Nephron progenitor cell (in vitro differentiated cells): ENCODE measurements around the gene LIPG.
A peak's percentile ranks its signal among the peaks of the same experiment; 100 is the strongest.

Experiments used
- DNase-seq: peaks from one replicate; pipeline ENCODE4 v3.0.0; 2021
- H3K27ac Mint-ChIP-seq: 2 replicates; pipeline ENCODE4 v1.8.0; 2021; ENCODE audit warnings: mild to moderate bottlenecking, moderate library complexity, mixed read lengths
- H3K27me3 Mint-ChIP-seq: 2 replicates; pipeline ENCODE4 v1.8.0; 2021; ENCODE audit warnings: mild to moderate bottlenecking, low read depth, mixed read lengths; ENCODE audit not compliant: poor library complexity
- H3K36me3 Mint-ChIP-seq: 2 replicates; pipeline ENCODE4 v1.8.0; 2021; ENCODE audit warnings: low read depth, mixed read lengths
- H3K4me1 Mint-ChIP-seq: 2 replicates; pipeline ENCODE4 v1.8.0; 2021; ENCODE audit warnings: mixed read lengths
- H3K4me3 Mint-ChIP-seq: 2 replicates; pipeline ENCODE4 v1.8.0; 2021; ENCODE audit warnings: mild to moderate bottlenecking, moderate library complexity, mixed read lengths
- H3K9me3 Mint-ChIP-seq: 2 replicates; pipeline ENCODE4 v1.8.0; 2021; ENCODE audit warnings: mild to moderate bottlenecking, moderate library complexity, mixed read lengths
- CTCF ChIP-seq: fragments of 200-600 bp; sonication (generic); IDR thresholded peaks from 2 replicates; pipeline ENCODE4 v1.5.0; 2021; ENCODE audit warnings: antibody characterized with exemption

The LIPG gene

GRCh38 chr18:49630246-49630699 is 68.4 kb downstream of the LIPG start:
- no peak for DNase-seq
- no peak for TF ChIP-seq CTCF
- no peaks in the 10 kb centered on the region for H3K36me3 Mint-ChIP-seq
- H3K4me1 Mint-ChIP-seq = peaks cover 40% of the 10 kb centered on the region
- H3K27me3 Mint-ChIP-seq = peaks cover 20% of the 10 kb centered on the region
- no peak overlapping the region for H3K27ac Mint-ChIP-seq
- no peak overlapping the region for H3K4me3 Mint-ChIP-seq
- no peaks in the 10 kb centered on the region for H3K9me3 Mint-ChIP-seq

DNA sequence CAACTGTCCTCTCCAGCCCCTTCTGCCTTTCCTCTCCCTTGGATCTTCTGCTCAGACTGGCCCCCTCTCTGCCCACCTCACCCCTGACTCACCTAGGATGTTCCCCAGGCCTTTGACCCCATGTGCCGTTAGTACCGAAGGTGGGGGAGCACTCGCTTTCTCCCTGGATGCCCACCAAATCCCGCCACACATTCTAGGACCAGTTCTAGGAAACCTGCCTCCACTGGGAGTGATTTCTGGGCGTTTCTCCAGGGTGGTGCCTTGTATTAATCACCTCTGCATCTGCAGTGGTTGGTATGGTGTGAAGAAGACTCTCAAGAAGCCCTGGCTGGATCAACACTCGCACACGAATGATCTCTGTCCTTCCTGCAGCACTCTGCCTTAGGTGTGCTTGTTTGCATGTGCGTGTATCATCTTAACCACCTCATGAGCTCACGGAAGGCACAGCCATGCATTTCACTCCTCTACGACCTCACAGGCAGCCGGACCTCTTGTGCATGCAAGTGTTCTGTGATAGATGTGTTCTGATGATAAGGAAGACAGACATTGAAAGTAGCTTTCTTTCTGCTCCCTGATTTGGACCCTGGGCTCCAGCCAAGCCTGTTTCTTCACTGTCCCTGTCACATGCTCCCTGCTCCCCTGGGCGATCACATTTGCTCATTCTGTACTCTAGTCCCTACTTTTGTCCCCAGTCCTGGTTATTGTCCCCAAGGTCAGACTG is 69.4 kb downstream of the LIPG start:
- no peaks in the 10 kb centered on the region for H3K36me3 Mint-ChIP-seq
- H3K4me1 Mint-ChIP-seq = peaks cover 29% of the 10 kb centered on the region
- no peaks in the 10 kb centered on the region for H3K9me3 Mint-ChIP-seq
- H3K27ac Mint-ChIP-seq = no peak overlapping the region
- no peak overlapping the region for H3K4me3 Mint-ChIP-seq
- DNase-seq = no peak
- TF ChIP-seq CTCF = no peak
- peaks cover 17% of the 10 kb centered on the region for H3K27me3 Mint-ChIP-seq

GRCh38 chr18:49632588-49632987 is 70.7 kb downstream of the LIPG start:
- H3K4me3 Mint-ChIP-seq = no peak overlapping the region
- peaks cover 20% of the 10 kb centered on the region for H3K4me1 Mint-ChIP-seq
- peak overlapping the region; percentile 33 for H3K27ac Mint-ChIP-seq
- peaks cover 15% of the 10 kb centered on the region for H3K27me3 Mint-ChIP-seq
- no peak for DNase-seq
- H3K9me3 Mint-ChIP-seq = peaks cover 3% of the 10 kb centered on the region
- TF ChIP-seq CTCF = no peak
- H3K36me3 Mint-ChIP-seq = no peaks in the 10 kb centered on the region

GRCh38 chr18:49638209-49638785 is 76.4 kb downstream of the LIPG start:
- Mint-ChIP-seq H3K4me3 (no peak overlapping the region), H3K36me3 (no peaks in the 10 kb centered on the region)

DNA sequence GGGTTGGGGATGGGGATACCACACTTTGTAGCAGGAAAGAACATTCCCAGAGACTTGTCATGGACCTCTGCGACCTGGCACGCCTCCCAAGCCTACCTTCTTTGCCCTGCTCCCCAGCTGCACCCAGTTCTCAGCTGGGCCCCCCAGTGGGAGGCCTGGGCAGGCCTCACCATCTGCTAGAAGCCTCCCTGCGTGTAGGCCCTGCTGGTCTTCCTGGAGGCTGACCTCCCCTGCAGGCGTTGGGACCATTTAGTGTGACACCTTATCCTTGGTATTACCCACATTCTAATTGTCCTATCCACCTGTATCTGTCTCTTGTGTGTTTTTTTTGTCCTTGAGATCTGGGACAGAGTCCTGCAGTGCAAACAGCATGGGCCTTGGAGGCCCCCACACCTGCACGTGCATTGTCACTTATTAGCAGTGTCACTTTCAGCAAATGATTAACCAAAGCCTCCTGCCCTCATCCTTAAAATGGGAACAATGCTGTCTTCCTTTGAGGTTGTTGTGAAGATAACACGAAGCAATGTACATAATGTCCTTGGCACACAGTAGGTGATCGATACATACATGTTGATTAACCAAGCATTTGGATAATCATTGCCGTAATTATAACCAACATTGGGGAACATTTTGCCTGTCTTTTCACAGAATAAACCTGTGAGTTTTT is 77.2 kb downstream of the LIPG start:
- no peak for TF ChIP-seq CTCF
- Mint-ChIP-seq H3K4me3 (no peak overlapping the region), H3K27me3 (peaks cover 13% of the 10 kb centered on the region), H3K4me1 (peaks cover 8% of the 10 kb centered on the region), H3K36me3 (no peaks in the 10 kb centered on the region), H3K9me3 (peaks cover 6% of the 10 kb centered on the region), H3K27ac (no peak overlapping the region)
- no peak for DNase-seq

More at GRCh38 chr18:49638209-49638785, 76.4 kb downstream of the LIPG start:
- peaks cover 6% of the 10 kb centered on the region for H3K9me3 Mint-ChIP-seq
- no peak for TF ChIP-seq CTCF
- H3K4me1 Mint-ChIP-seq = peaks cover 8% of the 10 kb centered on the region
- no peak for DNase-seq
- peaks cover 13% of the 10 kb centered on the region for H3K27me3 Mint-ChIP-seq
- H3K27ac Mint-ChIP-seq = no peak overlapping the region
